Body of pancreas (tissue), 4 donors: ENCODE results near the gene FXN.

Experiments used
- POLR2A ChIP-seq, 3 donors: fragments of 450-650 bp; IDR thresholded peaks; one replicate each; pipeline ENCODE4 v1.6.1; 2016; ENCODE audit warnings: antibody characterized with exemption in 3 of 3, mild to moderate bottlenecking in 2 of 3
- TF ChIP-seq, protein P1 (sequence below), 7 experiments: fragments of 450-650 bp in 4 of 7; fragments of 200-600 bp in 3 of 7; sonication (generic) in 3 of 7; IDR thresholded peaks; one replicate each; pipeline ENCODE4 v1.5.1; 2016 to 2019; ENCODE audit warnings: antibody characterized with exemption in 7 of 7

DNA sequence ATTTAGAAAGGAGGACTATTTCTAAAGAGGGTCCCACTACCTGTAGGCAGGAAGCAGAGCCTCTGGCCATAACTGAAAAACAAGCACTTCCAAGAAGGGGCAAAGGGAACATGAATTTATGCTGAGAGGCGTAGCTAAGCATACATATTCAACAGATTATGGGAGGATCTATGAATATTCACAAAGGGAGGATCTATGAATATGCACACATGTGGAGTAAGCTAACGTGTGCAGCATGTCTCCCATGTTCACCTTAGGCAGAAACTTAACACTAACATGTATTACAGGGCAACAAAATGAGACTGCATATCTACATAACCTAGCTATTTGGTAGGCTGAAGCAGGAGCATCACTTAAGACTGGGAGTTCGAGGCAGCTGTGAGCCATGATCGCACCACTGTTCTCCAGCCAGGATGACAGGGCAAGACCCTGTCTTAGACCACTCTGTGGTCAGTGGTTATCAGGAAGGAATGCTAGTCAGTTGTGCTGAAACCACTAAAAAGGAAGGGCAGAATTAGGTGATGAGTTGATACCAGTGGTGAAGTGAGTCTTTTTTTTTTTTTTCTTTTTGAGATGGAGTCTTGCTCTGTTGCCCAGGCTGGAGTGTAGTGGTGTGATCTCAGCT, 20.8 kb downstream of the FXN start:
- TF ChIP-seq, protein P1, sequence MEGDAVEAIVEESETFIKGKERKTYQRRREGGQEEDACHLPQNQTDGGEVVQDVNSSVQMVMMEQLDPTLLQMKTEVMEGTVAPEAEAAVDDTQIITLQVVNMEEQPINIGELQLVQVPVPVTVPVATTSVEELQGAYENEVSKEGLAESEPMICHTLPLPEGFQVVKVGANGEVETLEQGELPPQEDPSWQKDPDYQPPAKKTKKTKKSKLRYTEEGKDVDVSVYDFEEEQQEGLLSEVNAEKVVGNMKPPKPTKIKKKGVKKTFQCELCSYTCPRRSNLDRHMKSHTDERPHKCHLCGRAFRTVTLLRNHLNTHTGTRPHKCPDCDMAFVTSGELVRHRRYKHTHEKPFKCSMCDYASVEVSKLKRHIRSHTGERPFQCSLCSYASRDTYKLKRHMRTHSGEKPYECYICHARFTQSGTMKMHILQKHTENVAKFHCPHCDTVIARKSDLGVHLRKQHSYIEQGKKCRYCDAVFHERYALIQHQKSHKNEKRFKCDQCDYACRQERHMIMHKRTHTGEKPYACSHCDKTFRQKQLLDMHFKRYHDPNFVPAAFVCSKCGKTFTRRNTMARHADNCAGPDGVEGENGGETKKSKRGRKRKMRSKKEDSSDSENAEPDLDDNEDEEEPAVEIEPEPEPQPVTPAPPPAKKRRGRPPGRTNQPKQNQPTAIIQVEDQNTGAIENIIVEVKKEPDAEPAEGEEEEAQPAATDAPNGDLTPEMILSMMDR (IDR thresholded peaks at IDR 0.05) = no peak
- TF ChIP-seq POLR2A (IDR thresholded peaks at IDR 0.05) = no peak
